Loucy (cell line): ENCODE results near the gene DLGAP4.

Experiments
- H2AFZ ChIP-seq: fragments of 200-600 bp; sonication (generic); 2 replicates; pipeline ENCODE4 v1.6.0; 2016; ENCODE audit warnings: antibody characterized with exemption, mild to moderate bottlenecking, low read length, moderate library complexity
- H3F3A ChIP-seq: fragments of 200-600 bp; 2 replicates; pipeline ENCODE4 v1.6.0; 2016; ENCODE audit warnings: antibody characterized with exemption, low read depth, mild to moderate bottlenecking
- H3K27me3 ChIP-seq: fragments of 200-600 bp; sonication (generic); 2 replicates; pipeline ENCODE4 v1.6.1; 2014; ENCODE audit warnings: low read length, mild to moderate bottlenecking; ENCODE audit not compliant: insufficient read depth, poor library complexity, severe bottlenecking
- H3K36me3 ChIP-seq: fragments of 200-600 bp; sonication (generic); 2 replicates; pipeline ENCODE4 v1.6.1; 2016; ENCODE audit warnings: low read length; ENCODE audit not compliant: insufficient read depth
- H3K4me1 ChIP-seq: fragments of 200-600 bp; sonication (generic); 2 replicates; pipeline ENCODE4 v1.5.1; 2014; ENCODE audit warnings: low read length, mild to moderate bottlenecking; ENCODE audit not compliant: insufficient read depth, poor library complexity, severe bottlenecking
- H3K4me2 ChIP-seq: fragments of 200-600 bp; sonication (generic); 2 replicates; pipeline ENCODE4 v1.6.0; 2014; ENCODE audit warnings: antibody characterized with exemption, low read length, low read depth, mild to moderate bottlenecking; ENCODE audit not compliant: poor library complexity, severe bottlenecking
- H3K4me3 ChIP-seq: fragments of 200-600 bp; sonication (generic); 2 replicates; pipeline ENCODE4 v1.5.1; 2014; ENCODE audit warnings: low read length, mild to moderate bottlenecking, mixed read lengths; ENCODE audit not compliant: poor library complexity, severe bottlenecking
- H3K79me2 ChIP-seq: fragments of 200-600 bp; sonication (generic); 2 replicates; pipeline ENCODE4 v1.6.1; 2014; ENCODE audit warnings: low read length; ENCODE audit not compliant: insufficient read depth
- H3K9ac ChIP-seq: fragments of 200-600 bp; sonication (generic); 2 replicates; pipeline ENCODE4 v1.6.0; 2014; ENCODE audit warnings: mild to moderate bottlenecking, low read depth, low read length, moderate library complexity; ENCODE audit not compliant: poor library complexity, severe bottlenecking
- H3K9me2 ChIP-seq: fragments of 200-600 bp; sonication (generic); replicated peaks from 2 replicates; pipeline ENCODE4 v1.6.1; 2016; ENCODE audit warnings: low read depth, low read length, mixed read lengths
- H3K9me3 ChIP-seq: fragments of 200-600 bp; sonication (generic); 2 replicates; pipeline ENCODE4 v1.6.1; 2014; ENCODE audit warnings: mild to moderate bottlenecking, antibody characterized with exemption, low read length, low read depth; ENCODE audit not compliant: insufficient read depth
- H4K20me1 ChIP-seq: fragments of 200-600 bp; sonication (generic); 2 replicates; pipeline ENCODE4 v1.6.0; 2014; ENCODE audit warnings: antibody characterized with exemption, low read length, mild to moderate bottlenecking; ENCODE audit not compliant: insufficient read depth, poor library complexity, severe bottlenecking
- CTCF ChIP-seq: fragments of 200-600 bp; sonication (generic); conservative IDR thresholded peaks from 2 replicates; pipeline ENCODE4 v1.5.1; 2014; ENCODE audit warnings: mild to moderate bottlenecking, antibody characterized with exemption, low read length
- EZH2phosphoT487 ChIP-seq: fragments of 200-600 bp; IDR thresholded peaks from 2 replicates; pipeline ENCODE4 v1.6.1; 2018; ENCODE audit warnings: antibody characterized with exemption, mild to moderate bottlenecking, moderate library complexity, borderline replicate concordance

The DLGAP4 gene

DNA sequence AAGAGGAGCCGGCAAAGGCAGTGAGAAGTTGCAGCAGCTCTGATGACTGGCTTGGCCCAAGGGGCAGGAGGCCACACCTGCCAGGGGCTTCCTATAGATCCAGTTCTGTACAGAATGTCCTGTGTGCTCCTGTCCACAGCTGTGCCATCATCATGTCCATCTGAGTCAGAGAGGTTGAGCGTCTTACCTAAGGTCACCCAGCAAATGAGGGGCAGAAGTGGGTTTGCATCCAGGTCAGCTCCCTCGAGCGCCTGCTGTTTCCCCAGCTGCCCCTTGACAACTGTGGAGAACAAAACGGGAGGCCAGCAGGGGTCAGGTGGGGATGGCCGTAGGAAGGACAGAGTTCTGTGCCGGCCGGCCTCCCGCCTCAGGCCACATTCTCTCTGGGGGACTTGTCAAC, 47.6 kb downstream of the DLGAP4 start:
- Histone ChIP-seq H3K9me3 (no peaks in the 10 kb centered on the region), H4K20me1 (no peaks in the 10 kb centered on the region)
- TF ChIP-seq EZH2phosphoT487, result no peak
- TF ChIP-seq CTCF, result no peak

GRCh38 chr20:36355469-36356171, 49.5 kb downstream of the DLGAP4 start:
- Histone ChIP-seq H3K4me3 (no peak overlapping the region), H3K79me2 (no peaks in the 10 kb centered on the region), H3K27me3 (no peaks in the 10 kb centered on the region), H3F3A (no peaks in the 10 kb centered on the region), H2AFZ (no peak overlapping the region), H3K4me2 (no peak overlapping the region), H3K4me1 (no peaks in the 10 kb centered on the region), H3K36me3 (no peaks in the 10 kb centered on the region), H3K9me2 (no peaks in the 10 kb centered on the region), H3K9me3 (no peaks in the 10 kb centered on the region), H4K20me1 (no peaks in the 10 kb centered on the region), H3K9ac (no peak overlapping the region)
- TF ChIP-seq EZH2phosphoT487, result no peak
- no peak for TF ChIP-seq CTCF

More for the DNA sequence above, 47.6 kb downstream of the DLGAP4 start:
- no peak overlapping the region for H3K4me3 ChIP-seq
- H3K79me2 ChIP-seq, result no peaks in the 10 kb centered on the region
- H3K9ac ChIP-seq, result no peak overlapping the region
- H3K4me1 ChIP-seq, result no peaks in the 10 kb centered on the region
- no peaks in the 10 kb centered on the region for H3K36me3 ChIP-seq
- no peak overlapping the region for H3K4me2 ChIP-seq
- no peak overlapping the region for H2AFZ ChIP-seq
- H3F3A ChIP-seq, result no peaks in the 10 kb centered on the region
- no peaks in the 10 kb centered on the region for H3K9me2 ChIP-seq
- H3K27me3 ChIP-seq, result no peaks in the 10 kb centered on the region

GRCh38 chr20:36359668-36360406, 53.7 kb downstream of the DLGAP4 start:
- Histone ChIP-seq H3K36me3 (no peaks in the 10 kb centered on the region), H3K4me3 (no peak overlapping the region), H3K9me2 (no peaks in the 10 kb centered on the region), H3K4me2 (no peak overlapping the region), H3K79me2 (no peaks in the 10 kb centered on the region), H3K9me3 (no peaks in the 10 kb centered on the region), H3K9ac (no peak overlapping the region), H4K20me1 (no peaks in the 10 kb centered on the region), H3K27me3 (no peaks in the 10 kb centered on the region), H3F3A (no peaks in the 10 kb centered on the region), H3K4me1 (no peaks in the 10 kb centered on the region), H2AFZ (no peak overlapping the region)
- no peak for TF ChIP-seq CTCF
- TF ChIP-seq EZH2phosphoT487, result no peak
